SK-N-MC (cell line): ENCODE data around the gene EPC2.

Experiments
- EZH2 ChIP-seq: fragments of 200-600 bp; sonication (generic); IDR thresholded peaks from one replicate; pipeline ENCODE4 v1.6.1; 2017; ENCODE audit warnings: antibody characterized with exemption
- POLR2AphosphoS5 ChIP-seq: IDR thresholded peaks from 2 replicates; pipeline ENCODE4 v1.6.1; 2012; ENCODE audit warnings: mild to moderate bottlenecking, low read depth, low read length, borderline replicate concordance

DNA sequence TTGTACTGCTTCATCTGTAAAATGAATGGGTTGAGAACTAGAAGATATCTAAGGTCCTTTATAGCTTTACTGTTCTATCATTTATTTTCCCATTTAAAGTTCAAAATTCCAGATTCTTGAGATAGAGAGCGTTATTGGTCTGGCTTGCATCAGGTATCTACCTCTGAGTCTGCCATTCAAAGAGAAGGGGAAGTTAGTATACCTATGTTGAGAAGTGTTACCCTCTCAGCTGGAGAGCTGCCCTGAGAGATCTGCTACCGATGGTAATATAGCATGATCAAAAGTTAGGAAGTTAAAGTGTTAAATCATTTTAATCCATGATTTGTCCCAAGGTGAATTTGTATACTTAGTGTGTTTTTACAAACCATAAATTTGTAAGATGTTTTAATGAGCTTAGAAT lies 7.4 kb downstream of the EPC2 start:
- TF ChIP-seq EZH2 (no peak), POLR2AphosphoS5 (no peak)
